Measurements from ENCODE around the gene ACAP2. TPM values are rescaled to one million over a fixed set of nuclear protein-coding genes. Genes with fewer than 3 reads are reported as not detected.

Gene ACAP2
- total and polyA plus RNA-seq, 10 donors = 11.2 to 127 (median 97.9) TPM

DNA sequence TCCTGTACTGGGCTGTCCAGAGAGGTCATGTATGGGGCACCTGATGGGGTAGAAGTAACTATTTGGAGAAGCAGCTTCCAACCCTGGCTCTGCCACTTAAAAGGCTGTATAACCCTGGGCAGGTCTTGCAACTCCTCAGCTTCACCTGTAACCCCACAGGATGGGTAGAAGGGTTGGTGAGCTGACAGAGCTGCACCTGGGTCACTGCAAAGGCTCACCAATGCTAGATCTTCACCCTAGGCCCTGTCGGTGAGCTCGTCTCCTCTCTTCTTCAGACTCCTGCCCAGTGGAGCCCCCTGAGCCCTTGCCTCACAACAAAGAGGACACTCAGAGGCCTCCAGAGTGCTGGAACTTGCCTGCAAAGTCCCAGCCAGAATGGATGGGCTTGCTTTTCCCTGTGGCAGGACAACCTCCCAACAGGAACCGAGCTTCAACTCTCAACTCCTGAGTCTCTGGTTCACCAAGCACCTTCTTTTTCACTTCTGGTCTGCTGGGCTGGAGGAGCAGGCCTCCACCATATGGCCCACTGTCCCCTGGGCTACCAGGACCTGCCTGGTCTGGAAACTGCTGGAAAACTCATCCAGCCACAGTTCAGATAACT lies 217.7 kb downstream of the ACAP2 start:
- peak overlapping the region in 3 of 8 donors; percentile 69 to 73 (median 70) for H3K27ac ChIP-seq
- no peak for DNase-seq

More for the DNA sequence above, 217.7 kb downstream of the ACAP2 start:
- Histone ChIP-seq H3K36me3 (peaks cover 0 to 23% (median 0%) of the 10 kb centered on the region in 6 donors), H3K4me3 (no peak overlapping the region), H3K4me1 (peaks cover 6 to 51% (median 30%) of the 10 kb centered on the region in 6 donors), H3K9me3 (no peaks in the 10 kb centered on the region), H3K27me3 (replicated peaks in 1 of 7) (no peaks in the 10 kb centered on the region)
- TF ChIP-seq CTCF (IDR thresholded peaks at IDR 0.05 in 8 of 11, conservative IDR thresholded peaks at IDR 0.05 in 3 of 11) = no peak
- TF ChIP-seq POLR2A (IDR thresholded peaks at IDR 0.05) = no peak
- no peak for TF ChIP-seq POLR2AphosphoS5 (IDR thresholded peaks at IDR 0.05)
- intact Hi-C loops (cut with DNase I; ENCODE audit: low total_unique reads) = no loop called here
- WGBS, 5 donors = 95 to 100% (median 97%) methylated on average over 2 to 3 of the region's 3 CpGs

Small RNA genes within 50 kb of the gene (small RNA-seq; reads per million reads assigned to genes)
- gene RF00019 = 0 reads per million in 4 donors

Other genes starting within 250 kb of the ACAP2 start
- gene XXYLT1, start 171.9 kb downstream of the ACAP2 start, total RNA-seq = 10 to 100 TPM in 4 of 7 donors, 1 to 10 TPM in 3; 7.7 to 22.3 (median 16.4) TPM
- gene XXYLT1, start 171.9 kb downstream of the ACAP2 start, polyA plus RNA-seq = 1 to 10 TPM; 2.7 to 4.5 (median 3.4) TPM
- gene PPP1R2, start 100.3 kb upstream of the ACAP2 start, total RNA-seq = 100 to 1,000 TPM in 1 of 7 donors, 10 to 100 TPM in 6; 52.7 to 168 (median 67.7) TPM
- gene PPP1R2, start 100.3 kb upstream of the ACAP2 start, polyA plus RNA-seq = 10 to 100 TPM; 30.7 to 37.8 (median 34.9) TPM
- gene APOD, start 140.9 kb upstream of the ACAP2 start, total RNA-seq = 1 to 10 TPM; 1.9 to 6.8 (median 3.5) TPM
- 10 to 100 TPM in 2 of 3 donors, 1 to 10 TPM in 1; 4.6 to 50.5 (median 11.0) TPM for gene APOD, start 140.9 kb upstream of the ACAP2 start, polyA plus RNA-seq

Data from spleen (tissue), 11 donors.